ENCODE data around the gene KCNT2. TPM values are rescaled to one million over a fixed set of nuclear protein-coding genes. Genes with fewer than 3 reads are reported as not detected.

The KCNT2 gene
- total RNA-seq, 1 experiment from 2014 or later, result not detected

DNA sequence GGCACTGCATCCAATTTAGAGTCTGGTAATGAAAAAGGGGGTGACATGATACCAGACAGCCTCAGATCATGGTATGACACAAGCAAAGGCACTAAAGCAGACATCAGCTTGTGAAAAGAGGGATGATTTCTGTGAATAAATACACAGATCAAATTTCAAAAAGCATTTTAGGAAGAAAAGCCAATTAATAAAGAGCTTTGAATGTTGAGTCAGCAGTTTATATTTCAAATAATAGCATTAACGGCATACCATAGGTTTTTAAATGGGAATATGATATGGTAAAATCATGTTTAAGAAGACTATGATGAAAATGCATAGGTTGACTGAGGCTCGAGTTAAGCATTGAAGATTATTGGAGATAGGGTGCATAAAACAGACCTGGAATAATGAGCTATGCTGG, 13.5 kb downstream of the KCNT2 start:
- ChIA-PET POLR2A (no interaction called here), CTCF (no interaction called here), RAD21 (ENCODE audit: low non-redundant PET in 1 of 2, low total read pairs in 2 of 2, uncharacterized antibody in 2 of 2, unreplicated experiment in 2 of 2) (no interaction called here)
- no peaks in the 10 kb centered on the region for H4K20me1 ChIP-seq (ENCODE audit: insufficient read depth)
- no peaks in the 10 kb centered on the region for H3K9me3 ChIP-seq (ENCODE audit: control insufficient read depth in 1 of 2, insufficient read depth in 1 of 2, low read depth in 1 of 2, low read length in 2 of 2)
- no peaks in the 10 kb centered on the region for H3K9me2 ChIP-seq (ENCODE audit: insufficient read depth)
- H3K79me2 ChIP-seq (ENCODE audit: insufficient read depth, low read length), result no peaks in the 10 kb centered on the region
- ATAC-seq (no peak), DNase-seq (ENCODE audit: low read depth, low spot score) (no peak)
- H3K9ac ChIP-seq (ENCODE audit: low read length), result no peak overlapping the region
- H3K4me3 ChIP-seq (replicated peaks in 1 of 2; ENCODE audit: low read depth in 1 of 2, low read length in 2 of 2), result no peak overlapping the region
- intact Hi-C loops (cut with micrococcal nuclease), result no loop called here
- H2AFZ ChIP-seq (ENCODE audit: low read depth, low read length, poor library complexity, severe bottlenecking), result no peak overlapping the region
- H3K36me3 ChIP-seq (ENCODE audit: control insufficient read depth in 1 of 2, insufficient read depth in 2 of 2, low read length in 2 of 2), result no peaks in the 10 kb centered on the region
- no peaks in the 10 kb centered on the region for H3K27me3 ChIP-seq (ENCODE audit: insufficient read depth, low read length)
- H3K4me2 ChIP-seq (ENCODE audit: low read length), result no peak overlapping the region
- no TSS peak for BruUV-seq (replicated peaks)
- no peaks in the 10 kb centered on the region for H3K4me1 ChIP-seq (ENCODE audit: control insufficient read depth in 1 of 2, insufficient read depth in 2 of 2, low read length in 2 of 2)
- TF ChIP-seq, protein P1, sequence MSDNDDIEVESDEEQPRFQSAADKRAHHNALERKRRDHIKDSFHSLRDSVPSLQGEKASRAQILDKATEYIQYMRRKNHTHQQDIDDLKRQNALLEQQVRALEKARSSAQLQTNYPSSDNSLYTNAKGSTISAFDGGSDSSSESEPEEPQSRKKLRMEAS (IDR thresholded peaks at IDR 0.05), result no peak
- no peak for TF ChIP-seq JUND (IDR thresholded peaks at IDR 0.05)
- TF ChIP-seq POLR2A (IDR thresholded peaks at IDR 0.05; ENCODE audit: borderline replicate concordance, extremely low read depth, insufficient read depth, insufficient read length), result no peak
- TF ChIP-seq, protein P2, sequence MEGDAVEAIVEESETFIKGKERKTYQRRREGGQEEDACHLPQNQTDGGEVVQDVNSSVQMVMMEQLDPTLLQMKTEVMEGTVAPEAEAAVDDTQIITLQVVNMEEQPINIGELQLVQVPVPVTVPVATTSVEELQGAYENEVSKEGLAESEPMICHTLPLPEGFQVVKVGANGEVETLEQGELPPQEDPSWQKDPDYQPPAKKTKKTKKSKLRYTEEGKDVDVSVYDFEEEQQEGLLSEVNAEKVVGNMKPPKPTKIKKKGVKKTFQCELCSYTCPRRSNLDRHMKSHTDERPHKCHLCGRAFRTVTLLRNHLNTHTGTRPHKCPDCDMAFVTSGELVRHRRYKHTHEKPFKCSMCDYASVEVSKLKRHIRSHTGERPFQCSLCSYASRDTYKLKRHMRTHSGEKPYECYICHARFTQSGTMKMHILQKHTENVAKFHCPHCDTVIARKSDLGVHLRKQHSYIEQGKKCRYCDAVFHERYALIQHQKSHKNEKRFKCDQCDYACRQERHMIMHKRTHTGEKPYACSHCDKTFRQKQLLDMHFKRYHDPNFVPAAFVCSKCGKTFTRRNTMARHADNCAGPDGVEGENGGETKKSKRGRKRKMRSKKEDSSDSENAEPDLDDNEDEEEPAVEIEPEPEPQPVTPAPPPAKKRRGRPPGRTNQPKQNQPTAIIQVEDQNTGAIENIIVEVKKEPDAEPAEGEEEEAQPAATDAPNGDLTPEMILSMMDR (IDR thresholded peaks at IDR 0.05 in 2 of 3, conservative IDR thresholded peaks at IDR 0.05 in 1 of 3; ENCODE audit: borderline replicate concordance in 1 of 3, insufficient read depth in 1 of 3, low read depth in 2 of 3, low read length in 2 of 3), result no peak
- no peak for TF ChIP-seq SP1 (IDR thresholded peaks at IDR 0.05; ENCODE audit: low read depth)
- no peak for TF ChIP-seq POLR2AphosphoS5 (IDR thresholded peaks at IDR 0.05; ENCODE audit: low read depth, low read length)
- TF ChIP-seq, protein P3, sequence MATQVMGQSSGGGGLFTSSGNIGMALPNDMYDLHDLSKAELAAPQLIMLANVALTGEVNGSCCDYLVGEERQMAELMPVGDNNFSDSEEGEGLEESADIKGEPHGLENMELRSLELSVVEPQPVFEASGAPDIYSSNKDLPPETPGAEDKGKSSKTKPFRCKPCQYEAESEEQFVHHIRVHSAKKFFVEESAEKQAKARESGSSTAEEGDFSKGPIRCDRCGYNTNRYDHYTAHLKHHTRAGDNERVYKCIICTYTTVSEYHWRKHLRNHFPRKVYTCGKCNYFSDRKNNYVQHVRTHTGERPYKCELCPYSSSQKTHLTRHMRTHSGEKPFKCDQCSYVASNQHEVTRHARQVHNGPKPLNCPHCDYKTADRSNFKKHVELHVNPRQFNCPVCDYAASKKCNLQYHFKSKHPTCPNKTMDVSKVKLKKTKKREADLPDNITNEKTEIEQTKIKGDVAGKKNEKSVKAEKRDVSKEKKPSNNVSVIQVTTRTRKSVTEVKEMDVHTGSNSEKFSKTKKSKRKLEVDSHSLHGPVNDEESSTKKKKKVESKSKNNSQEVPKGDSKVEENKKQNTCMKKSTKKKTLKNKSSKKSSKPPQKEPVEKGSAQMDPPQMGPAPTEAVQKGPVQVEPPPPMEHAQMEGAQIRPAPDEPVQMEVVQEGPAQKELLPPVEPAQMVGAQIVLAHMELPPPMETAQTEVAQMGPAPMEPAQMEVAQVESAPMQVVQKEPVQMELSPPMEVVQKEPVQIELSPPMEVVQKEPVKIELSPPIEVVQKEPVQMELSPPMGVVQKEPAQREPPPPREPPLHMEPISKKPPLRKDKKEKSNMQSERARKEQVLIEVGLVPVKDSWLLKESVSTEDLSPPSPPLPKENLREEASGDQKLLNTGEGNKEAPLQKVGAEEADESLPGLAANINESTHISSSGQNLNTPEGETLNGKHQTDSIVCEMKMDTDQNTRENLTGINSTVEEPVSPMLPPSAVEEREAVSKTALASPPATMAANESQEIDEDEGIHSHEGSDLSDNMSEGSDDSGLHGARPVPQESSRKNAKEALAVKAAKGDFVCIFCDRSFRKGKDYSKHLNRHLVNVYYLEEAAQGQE (IDR thresholded peaks at IDR 0.05; ENCODE audit: low read depth), result no peak
- TF ChIP-seq, protein P4, sequence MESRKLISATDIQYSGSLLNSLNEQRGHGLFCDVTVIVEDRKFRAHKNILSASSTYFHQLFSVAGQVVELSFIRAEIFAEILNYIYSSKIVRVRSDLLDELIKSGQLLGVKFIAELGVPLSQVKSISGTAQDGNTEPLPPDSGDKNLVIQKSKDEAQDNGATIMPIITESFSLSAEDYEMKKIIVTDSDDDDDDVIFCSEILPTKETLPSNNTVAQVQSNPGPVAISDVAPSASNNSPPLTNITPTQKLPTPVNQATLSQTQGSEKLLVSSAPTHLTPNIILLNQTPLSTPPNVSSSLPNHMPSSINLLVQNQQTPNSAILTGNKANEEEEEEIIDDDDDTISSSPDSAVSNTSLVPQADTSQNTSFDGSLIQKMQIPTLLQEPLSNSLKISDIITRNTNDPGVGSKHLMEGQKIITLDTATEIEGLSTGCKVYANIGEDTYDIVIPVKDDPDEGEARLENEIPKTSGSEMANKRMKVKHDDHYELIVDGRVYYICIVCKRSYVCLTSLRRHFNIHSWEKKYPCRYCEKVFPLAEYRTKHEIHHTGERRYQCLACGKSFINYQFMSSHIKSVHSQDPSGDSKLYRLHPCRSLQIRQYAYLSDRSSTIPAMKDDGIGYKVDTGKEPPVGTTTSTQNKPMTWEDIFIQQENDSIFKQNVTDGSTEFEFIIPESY (IDR thresholded peaks at IDR 0.05; ENCODE audit: extremely low read depth, insufficient replicate concordance, low read length), result no peak
- TF ChIP-seq TCF7L2 (IDR thresholded peaks at IDR 0.05; ENCODE audit: borderline replicate concordance, extremely low read depth, insufficient read depth, insufficient read length), result no peak
- no peak for TF ChIP-seq FOSL1 (IDR thresholded peaks at IDR 0.05; ENCODE audit: low read depth)
- TF ChIP-seq EZH2 (IDR thresholded peaks at IDR 0.05), result no peak
- H3K27ac ChIP-seq (ENCODE audit: low read depth, low read length), result no peak overlapping the region

Data from HCT116 (cell line).